Immature natural killer cell (primary cell): ENCODE data around the gene LRRC49. TPM values are rescaled to one million over a fixed set of nuclear protein-coding genes. Genes with fewer than 3 reads are reported as not detected.
"Not testable (repeated sequence)": the region's sequence is repeated elsewhere in the genome, so short reads cannot be mapped to it uniquely, and the experiment has no call there.

ENCODE experiments used
- DNase-seq, 3 donors: peaks; one replicate each; pipeline ENCODE4 v3.0.0; 2022; ENCODE audit warnings: mixed read lengths in 1 of 3
- H3K27ac Mint-ChIP-seq, 6 donors: one replicate each; pipeline ENCODE4 v1.8.0; 2020; ENCODE audit warnings: mixed read lengths in 6 of 6, mild to moderate bottlenecking in 5 of 6, inconsistent platforms in 4 of 6, moderate library complexity in 3 of 6
- H3K27me3 Mint-ChIP-seq, 3 donors: one replicate each; pipeline ENCODE4 v1.8.0; 2020 to 2021; ENCODE audit warnings: low read depth in 3 of 3, mild to moderate bottlenecking in 3 of 3, mixed read lengths in 3 of 3, moderate library complexity in 3 of 3, inconsistent platforms in 1 of 3
- H3K36me3 Mint-ChIP-seq, 3 donors: one replicate each; pipeline ENCODE4 v1.8.0; 2020; ENCODE audit warnings: mixed read lengths in 3 of 3, inconsistent platforms in 2 of 3, mild to moderate bottlenecking in 2 of 3
- H3K4me1 Mint-ChIP-seq, 2 donors: one replicate each; pipeline ENCODE4 v1.8.0; 2020; ENCODE audit warnings: inconsistent platforms in 2 of 2, mild to moderate bottlenecking in 2 of 2, mixed read lengths in 2 of 2, moderate library complexity in 1 of 2
- H3K4me3 Mint-ChIP-seq, 5 donors: one replicate each; pipeline ENCODE4 v1.8.0; 2020; ENCODE audit warnings: mild to moderate bottlenecking in 5 of 5, mixed read lengths in 5 of 5, inconsistent platforms in 3 of 5, moderate library complexity in 3 of 5
- H3K9me3 Mint-ChIP-seq, 6 donors: one replicate each; pipeline ENCODE4 v1.8.0; 2020; ENCODE audit warnings: mild to moderate bottlenecking in 6 of 6, mixed read lengths in 6 of 6, inconsistent platforms in 4 of 6, moderate library complexity in 3 of 6
- polyA plus RNA-seq, 3 donors: library from polyadenylated mRNA; unstranded; fragments of 300-500 nt; fragmentation: Illumina TruSeq; gene quantifications; one replicate each; pipeline ENCODE4 v1.2.3, GENCODE V29; 2021

LRRC49 gene
- polyA plus RNA-seq, 3 donors from 2014 or later = 0.68 TPM; not detected in 2

- H3K27ac Mint-ChIP-seq = no peak overlapping the region
Observed at GRCh38 chr15:71005895-71006294, 113.3 kb downstream of the LRRC49 start.

DNA sequence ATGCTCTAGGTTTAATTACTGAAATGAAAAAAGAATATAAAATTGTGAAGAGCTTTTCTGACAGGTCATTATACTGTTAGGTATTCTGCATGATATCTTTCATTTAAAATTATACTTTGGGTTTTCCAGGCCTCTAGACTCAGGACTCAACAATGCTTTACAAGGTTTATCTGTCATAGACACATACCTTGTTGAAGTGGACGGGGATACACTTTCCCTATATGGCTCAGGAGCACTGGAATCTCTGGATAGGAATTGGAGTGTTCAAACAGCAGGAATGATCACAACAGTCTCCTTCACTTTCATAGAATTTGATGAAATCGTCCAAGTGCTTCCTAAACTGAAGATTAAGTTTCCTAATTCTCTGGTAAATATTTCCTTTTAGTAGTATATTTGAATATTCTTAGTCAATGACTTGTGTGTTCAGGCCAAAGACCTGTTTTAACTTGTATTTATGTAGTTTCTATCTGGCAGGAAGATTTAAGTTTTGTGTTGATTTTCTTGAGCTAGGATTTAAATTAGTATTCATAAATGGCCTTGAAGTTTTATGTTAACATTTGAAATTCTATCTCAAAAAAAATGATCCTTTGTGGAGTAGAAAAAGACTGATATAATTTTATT is 115.7 kb downstream of the LRRC49 start:
- no peak overlapping the region for H3K27ac Mint-ChIP-seq
- no peak overlapping the region for H3K4me3 Mint-ChIP-seq
- no peaks in the 10 kb centered on the region for H3K36me3 Mint-ChIP-seq
- no peaks in the 10 kb centered on the region for H3K9me3 Mint-ChIP-seq
- DNase-seq = no peak
- H3K27me3 Mint-ChIP-seq = peaks cover 0 to 4% (median 2%) of the 10 kb centered on the region in 3 donors
- H3K4me1 Mint-ChIP-seq = no peaks in the 10 kb centered on the region

More at GRCh38 chr15:71005895-71006294, 113.3 kb downstream of the LRRC49 start:
- no peaks in the 10 kb centered on the region for H3K4me1 Mint-ChIP-seq
- DNase-seq = no peak
- peaks cover 0 to 3% (median 0%) of the 10 kb centered on the region in 6 donors for H3K9me3 Mint-ChIP-seq
- peaks cover 0 to 2% (median 1%) of the 10 kb centered on the region in 3 donors for H3K27me3 Mint-ChIP-seq
- no peak overlapping the region for H3K4me3 Mint-ChIP-seq
- H3K36me3 Mint-ChIP-seq = peaks cover 0 to 5% (median 0%) of the 10 kb centered on the region in 3 donors

DNA sequence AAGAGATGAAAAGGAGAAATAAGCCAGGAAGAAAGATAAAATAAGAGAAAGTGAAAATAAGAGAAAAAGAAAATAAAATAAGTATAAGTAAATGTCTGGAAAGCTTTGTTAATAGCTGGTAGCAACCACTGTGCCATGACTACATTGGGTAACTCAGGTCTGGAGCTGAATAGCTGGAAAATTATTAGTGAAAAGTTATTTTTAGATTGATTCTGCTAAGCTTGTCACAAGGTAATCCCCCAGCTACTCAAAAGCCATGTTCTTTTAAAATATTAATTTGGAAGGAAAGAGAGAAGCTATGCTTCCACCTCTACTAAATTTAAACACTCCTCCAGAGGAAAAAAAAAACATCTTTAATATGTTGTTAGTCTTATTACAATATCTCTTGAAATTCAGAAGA is 117.8 kb downstream of the LRRC49 start:
- Mint-ChIP-seq H3K36me3 (no peaks in the 10 kb centered on the region), H3K27ac (no peak overlapping the region), H3K4me1 (no peaks in the 10 kb centered on the region), H3K4me3 (no peak overlapping the region), H3K27me3 (peaks cover 0 to 4% (median 2%) of the 10 kb centered on the region in 3 donors), H3K9me3 (no peaks in the 10 kb centered on the region)
- DNase-seq = no peak

GRCh38 chr15:71010997-71011396 is 118.4 kb downstream of the LRRC49 start:
- no peaks in the 10 kb centered on the region for H3K9me3 Mint-ChIP-seq
- no peaks in the 10 kb centered on the region for H3K36me3 Mint-ChIP-seq
- no peak for DNase-seq
- peaks cover 0 to 4% (median 2%) of the 10 kb centered on the region in 3 donors for H3K27me3 Mint-ChIP-seq
- no peak overlapping the region for H3K27ac Mint-ChIP-seq
- H3K4me1 Mint-ChIP-seq = no peaks in the 10 kb centered on the region
- H3K4me3 Mint-ChIP-seq = no peak overlapping the region

GRCh38 chr15:71011503-71012155 is 119.0 kb downstream of the LRRC49 start:
- no peaks in the 10 kb centered on the region for H3K4me1 Mint-ChIP-seq
- H3K36me3 Mint-ChIP-seq = no peaks in the 10 kb centered on the region
- no peak for DNase-seq
- no peak overlapping the region for H3K27ac Mint-ChIP-seq
- peaks cover 0 to 7% (median 2%) of the 10 kb centered on the region in 3 donors for H3K27me3 Mint-ChIP-seq
- no peak overlapping the region for H3K4me3 Mint-ChIP-seq
- H3K9me3 Mint-ChIP-seq = no peaks in the 10 kb centered on the region

DNA sequence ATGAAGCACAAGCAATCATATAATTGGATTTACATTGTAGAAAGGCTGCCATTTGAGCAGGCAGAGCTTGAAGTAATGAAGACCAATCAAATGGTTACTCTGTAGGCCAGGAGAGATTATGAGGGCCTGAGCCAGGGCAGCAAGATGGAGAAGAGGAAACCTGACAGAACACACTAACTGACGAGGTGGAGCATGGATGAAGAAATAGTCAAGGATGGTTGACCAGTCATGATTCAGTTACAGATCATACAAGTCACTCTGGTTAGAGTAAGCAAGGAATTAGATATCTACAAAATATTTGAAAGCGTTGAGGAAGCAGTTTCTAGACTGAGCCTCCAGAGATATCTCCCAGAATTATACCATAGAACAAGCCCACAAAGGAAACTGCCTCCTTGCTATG is 120.8 kb downstream of the LRRC49 start:
- Mint-ChIP-seq H3K9me3 (peaks cover 0 to 4% (median 0%) of the 10 kb centered on the region in 6 donors), H3K36me3 (no peaks in the 10 kb centered on the region), H3K4me1 (no peaks in the 10 kb centered on the region), H3K27me3 (peaks cover 3 to 7% (median 4%) of the 10 kb centered on the region in 3 donors), H3K4me3 (no peak overlapping the region), H3K27ac (no peak overlapping the region)
- no peak for DNase-seq

DNA sequence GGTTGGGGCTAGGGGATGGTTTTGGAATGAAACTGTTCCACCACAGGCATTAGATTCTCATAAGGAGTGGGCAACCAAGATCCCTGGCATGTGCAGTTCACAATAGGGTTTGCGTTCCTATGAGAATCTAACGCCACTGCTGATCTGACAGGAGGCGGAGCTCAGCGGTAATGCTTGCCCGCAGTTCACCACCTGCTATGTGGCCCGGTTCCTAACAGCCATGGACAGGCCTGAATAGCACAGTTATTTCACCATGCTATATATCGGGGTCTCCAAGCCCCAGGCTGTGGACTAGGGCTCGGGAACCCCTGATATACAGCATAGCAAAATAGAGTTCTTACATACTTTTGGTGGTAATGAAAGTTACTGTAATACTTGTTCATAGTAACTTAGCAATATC is 122.7 kb downstream of the LRRC49 start:
- Mint-ChIP-seq H3K27ac (no peak overlapping the region), H3K4me1 (no peaks in the 10 kb centered on the region), H3K9me3 (peaks cover 0 to 5% (median under 1%) of the 10 kb centered on the region in 6 donors), H3K27me3 (peaks cover 3 to 9% (median 4%) of the 10 kb centered on the region in 3 donors), H3K4me3 (no peak overlapping the region), H3K36me3 (no peaks in the 10 kb centered on the region)
- DNase-seq = no peak

GRCh38 chr15:71031232-71031631 is 138.6 kb downstream of the LRRC49 start:
- H3K27me3 Mint-ChIP-seq = peaks cover 0 to 15% (median 4%) of the 10 kb centered on the region in 3 donors
- H3K4me3 Mint-ChIP-seq, H3K27ac Mint-ChIP-seq, H3K4me1 Mint-ChIP-seq, DNase-seq, H3K9me3 Mint-ChIP-seq, H3K36me3 Mint-ChIP-seq: not testable (repeated sequence)

DNA sequence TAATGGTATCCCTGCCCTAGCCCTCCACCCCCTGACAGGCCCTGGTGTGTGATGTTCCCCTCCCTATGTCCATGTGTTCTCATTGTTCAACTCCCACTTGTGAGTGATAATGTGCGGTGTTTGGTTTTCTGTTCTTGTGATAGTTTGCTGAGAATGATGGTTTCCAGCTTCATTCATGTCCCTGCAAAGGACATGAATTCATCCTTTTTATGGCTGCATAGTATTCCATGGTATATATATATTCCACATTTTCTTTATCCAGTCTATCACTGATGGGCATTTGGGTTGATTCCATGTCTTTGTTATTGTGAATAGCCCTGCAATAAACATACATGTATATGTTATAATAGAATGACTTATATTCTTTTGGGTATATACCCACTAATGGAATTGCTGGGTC is 142.9 kb downstream of the LRRC49 start:
- H3K4me1 Mint-ChIP-seq, H3K9me3 Mint-ChIP-seq, H3K27me3 Mint-ChIP-seq, H3K4me3 Mint-ChIP-seq, H3K36me3 Mint-ChIP-seq, H3K27ac Mint-ChIP-seq, DNase-seq: not testable (repeated sequence)

GRCh38 chr15:71042356-71042922 is 149.8 kb downstream of the LRRC49 start:
- Mint-ChIP-seq H3K36me3 (no peaks in the 10 kb centered on the region), H3K4me3 (no peak overlapping the region), H3K4me1 (no peaks in the 10 kb centered on the region), H3K27me3 (peaks cover 0 to 2% (median 1%) of the 10 kb centered on the region in 3 donors), H3K27ac (no peak overlapping the region), H3K9me3 (peaks cover 0 to 4% (median 0%) of the 10 kb centered on the region in 6 donors)
- no peak for DNase-seq

DNA sequence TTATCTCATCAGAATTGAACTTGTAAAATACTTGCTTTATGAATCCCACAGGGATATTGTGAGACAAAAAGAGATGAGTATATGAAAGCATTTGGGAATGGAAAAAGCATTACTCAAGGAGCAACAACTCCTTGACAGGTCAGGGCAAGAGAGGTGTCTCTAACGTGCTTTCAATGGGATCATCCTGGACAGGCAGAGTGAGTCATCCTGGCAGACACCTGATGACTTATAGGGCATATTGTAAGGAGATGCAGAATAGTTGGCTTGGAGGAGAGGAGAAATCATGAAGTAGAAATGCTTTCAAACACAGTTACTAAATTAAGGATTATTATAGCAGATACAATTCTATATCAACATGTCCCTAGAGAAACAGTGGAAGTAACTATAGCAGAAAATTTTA is 150.7 kb downstream of the LRRC49 start:
- DNase-seq = no peak
- Mint-ChIP-seq H3K27me3 (peaks cover 0 to 4% (median 2%) of the 10 kb centered on the region in 3 donors), H3K4me3 (no peak overlapping the region), H3K36me3 (no peaks in the 10 kb centered on the region), H3K27ac (no peak overlapping the region), H3K4me1 (no peaks in the 10 kb centered on the region), H3K9me3 (peaks cover 0 to 4% (median 0%) of the 10 kb centered on the region in 6 donors)

- H3K36me3 Mint-ChIP-seq = no peaks in the 10 kb centered on the region
Observed at GRCh38 chr15:71044006-71044405, 151.4 kb downstream of the LRRC49 start.

DNA sequence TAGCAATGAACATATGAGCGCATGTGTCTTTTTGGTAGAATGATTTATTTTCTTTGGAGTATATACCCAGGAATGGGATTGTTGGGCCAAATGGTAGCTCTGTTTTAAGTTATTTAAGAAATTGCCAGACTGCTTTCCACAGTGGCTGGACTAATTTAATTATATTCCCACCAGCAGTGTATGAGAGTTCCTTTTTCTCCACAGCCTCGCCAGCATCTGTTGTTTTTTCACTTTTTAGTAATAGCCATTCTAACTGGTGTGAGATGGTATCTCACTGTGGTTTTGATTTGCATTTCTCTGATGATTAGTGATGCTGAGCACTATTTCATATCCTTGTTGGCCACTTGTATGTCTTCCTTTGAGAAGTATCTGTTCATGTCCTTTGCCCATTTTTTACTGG is 153.5 kb downstream of the LRRC49 start:
- H3K36me3 Mint-ChIP-seq, H3K27me3 Mint-ChIP-seq, H3K9me3 Mint-ChIP-seq, H3K4me3 Mint-ChIP-seq, DNase-seq, H3K4me1 Mint-ChIP-seq, H3K27ac Mint-ChIP-seq: not testable (repeated sequence)

More at GRCh38 chr15:71044006-71044405, 151.4 kb downstream of the LRRC49 start:
- peaks cover 0 to 4% (median 0%) of the 10 kb centered on the region in 6 donors for H3K9me3 Mint-ChIP-seq
- H3K27ac Mint-ChIP-seq = no peak overlapping the region
- H3K4me3 Mint-ChIP-seq = no peak overlapping the region
- no peak for DNase-seq
- H3K4me1 Mint-ChIP-seq = no peaks in the 10 kb centered on the region
- peaks cover 0 to 4% (median 2%) of the 10 kb centered on the region in 3 donors for H3K27me3 Mint-ChIP-seq

DNA sequence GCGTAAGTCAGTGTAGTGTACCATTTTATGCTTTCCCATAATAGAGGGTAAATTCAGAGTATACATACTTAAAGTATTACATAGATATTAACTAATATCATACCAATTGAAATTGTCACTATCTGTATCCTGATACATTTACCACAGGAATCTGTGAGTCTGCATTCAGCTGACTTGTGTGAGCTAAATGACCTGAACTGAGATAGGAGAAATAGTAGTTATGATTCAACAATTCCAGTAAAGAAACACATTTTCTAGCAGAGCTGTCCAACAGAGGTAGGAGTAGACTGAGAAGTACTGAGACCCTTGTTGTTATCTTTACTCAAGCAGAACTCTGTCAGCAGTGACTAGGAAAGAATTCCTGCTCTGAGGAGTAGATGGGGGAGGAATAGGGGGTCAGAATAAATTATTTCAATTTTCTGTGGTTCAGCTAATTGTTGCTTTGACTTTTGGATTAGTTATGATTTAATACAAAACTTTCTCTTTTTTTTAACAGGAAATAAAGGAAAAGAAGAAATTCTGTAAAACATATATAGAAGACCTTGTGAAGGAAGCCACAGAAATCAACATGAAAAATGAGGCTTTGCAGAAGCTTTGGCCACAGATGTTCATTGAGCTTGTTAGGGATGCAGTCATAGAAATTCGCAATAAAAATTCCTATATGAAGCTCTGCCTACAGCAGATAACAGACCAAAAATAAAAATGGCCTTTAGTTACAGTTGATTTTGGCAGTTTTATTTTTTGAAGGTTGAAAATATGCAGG is 156.5 kb downstream of the LRRC49 start:
- H3K36me3 Mint-ChIP-seq = no peaks in the 10 kb centered on the region

More for the DNA sequence above, 156.5 kb downstream of the LRRC49 start:
- no peak overlapping the region for H3K27ac Mint-ChIP-seq
- no peak for DNase-seq
- H3K27me3 Mint-ChIP-seq = peaks cover 1 to 4% (median 4%) of the 10 kb centered on the region in 3 donors
- no peak overlapping the region for H3K4me3 Mint-ChIP-seq
- no peaks in the 10 kb centered on the region for H3K9me3 Mint-ChIP-seq
- H3K4me1 Mint-ChIP-seq = no peaks in the 10 kb centered on the region
